NT2/D1 (cell line): ENCODE measurements around the gene ANAPC2.

Experiments
- SUZ12 ChIP-seq: IDR thresholded peaks from 2 replicates; pipeline ENCODE4 v1.6.1; 2011; ENCODE audit not compliant: insufficient read length, insufficient read depth; ENCODE audit errors: extremely low read depth
- YY1 ChIP-seq: IDR thresholded peaks from 2 replicates; pipeline ENCODE4 v1.6.1; 2011; ENCODE audit not compliant: insufficient read length, insufficient read depth
- ZNF274 ChIP-seq: IDR thresholded peaks from 2 replicates; pipeline ENCODE4 v1.6.1; 2011; ENCODE audit warnings: mild to moderate bottlenecking, low read depth, low read length

- no peak for TF ChIP-seq YY1
- no peak for TF ChIP-seq ZNF274
- TF ChIP-seq SUZ12 = no peak
These were observed 12.2 kb upstream of the ANAPC2 start, which contains the start of gene TPRN for GRCh38 chr9:137200311-137201204.
